Measurements from ENCODE around the gene RASA4B. TPM values are rescaled to one million over a fixed set of nuclear protein-coding genes. Genes with fewer than 3 reads are reported as not detected.
"Not testable (repeated sequence)": the region's sequence is repeated elsewhere in the genome, so short reads cannot be mapped to it uniquely, and the experiment has no call there.

RASA4B gene
- total RNA-seq, 1 donor from 2014 or later: 22.6 TPM

GRCh38 chr7:102459221-102459844, 58.2 kb downstream of the RASA4B start:
- TF ChIP-seq CTCF (IDR thresholded peaks at IDR 0.05): no peak
- no peaks in the 10 kb centered on the region for H3K9me3 ChIP-seq
- H3K27ac ChIP-seq: no peak overlapping the region
- DNase-seq: no peak
- no peak for ATAC-seq
- H3K27me3 ChIP-seq (ENCODE audit: low read depth): no peaks in the 10 kb centered on the region
- peaks cover 37% of the 10 kb centered on the region for H3K36me3 ChIP-seq
- H3K4me3 ChIP-seq: no peak overlapping the region
- H3K4me1 ChIP-seq: peaks cover 10% of the 10 kb centered on the region
- intact Hi-C loops (cut with DNase I): no loop called here

DNA sequence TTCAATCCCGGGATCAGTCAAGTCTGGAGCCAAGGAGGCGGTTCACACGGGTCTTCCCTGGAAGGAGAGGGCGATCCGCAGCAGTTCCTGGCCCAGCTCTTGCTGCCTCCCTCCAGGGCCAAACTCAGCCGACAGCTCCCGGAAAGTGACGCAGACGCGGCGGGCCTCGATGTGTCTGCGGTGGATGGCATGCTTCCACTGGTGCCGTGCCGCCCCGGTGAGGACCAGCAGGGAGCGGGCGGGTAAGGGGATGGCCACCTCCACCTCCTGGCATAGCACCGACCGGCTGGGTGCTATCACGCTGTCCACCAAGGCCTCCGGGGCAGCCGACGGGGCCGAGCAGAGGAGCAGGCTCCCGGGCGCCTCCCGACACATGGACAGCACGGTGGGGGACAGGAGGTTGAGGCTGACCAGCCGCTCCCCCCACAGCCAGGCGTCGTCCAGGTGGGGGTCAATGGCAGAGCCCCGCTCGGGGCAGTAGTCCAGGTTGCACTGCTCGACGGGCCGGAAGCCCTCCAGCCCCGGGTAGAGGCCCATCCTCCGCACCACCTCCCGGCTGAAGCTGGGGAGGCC, 60.1 kb downstream of the RASA4B start:
- H3K27ac ChIP-seq: no peak overlapping the region
- ATAC-seq (no peak), DNase-seq (no peak)
- intact Hi-C loops (cut with DNase I): no loop called here
- H3K36me3 ChIP-seq: peaks cover 37% of the 10 kb centered on the region
- no peaks in the 10 kb centered on the region for H3K9me3 ChIP-seq
- no peak overlapping the region for H3K4me3 ChIP-seq
- H3K4me1 ChIP-seq: no peaks in the 10 kb centered on the region
- H3K27me3 ChIP-seq (ENCODE audit: low read depth): no peaks in the 10 kb centered on the region
- no peak for TF ChIP-seq CTCF (IDR thresholded peaks at IDR 0.05)

GRCh38 chr7:102456327-102456726, 61.2 kb downstream of the RASA4B start:
- ATAC-seq: no peak
- intact Hi-C loops (cut with DNase I): no loop called here
- TF ChIP-seq CTCF (IDR thresholded peaks at IDR 0.05): no peak

DNA sequence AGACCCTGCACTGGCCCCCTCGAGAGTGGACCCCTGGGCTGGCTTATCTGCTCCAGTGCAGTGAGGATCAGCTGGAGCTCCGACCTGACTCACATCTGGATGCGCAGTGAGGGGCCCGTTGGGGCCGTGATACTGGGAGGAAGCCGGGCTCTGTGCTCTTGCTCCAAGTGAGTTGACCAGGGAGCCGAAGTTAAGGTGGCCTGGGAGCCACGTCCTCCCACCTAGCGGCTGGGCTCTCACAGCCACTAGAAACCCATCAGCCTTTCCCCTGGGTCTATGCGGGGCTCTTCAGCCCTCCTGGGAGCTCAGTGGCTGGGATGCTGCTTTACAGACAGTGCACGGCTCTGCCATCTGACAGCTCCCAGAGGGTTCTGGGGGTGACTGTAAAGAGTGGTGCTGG, 62.0 kb downstream of the RASA4B start:
- H3K9me3 ChIP-seq: no peaks in the 10 kb centered on the region
- H3K4me3 ChIP-seq: no peak overlapping the region
- no peak overlapping the region for H3K27ac ChIP-seq
- no peak for ATAC-seq
- no peak for DNase-seq
- H3K4me1 ChIP-seq: no peaks in the 10 kb centered on the region
- TF ChIP-seq CTCF (IDR thresholded peaks at IDR 0.05): no peak
- intact Hi-C loops (cut with DNase I): no loop called here
- H3K27me3 ChIP-seq (ENCODE audit: low read depth): no peaks in the 10 kb centered on the region
- H3K36me3 ChIP-seq: peaks cover 37% of the 10 kb centered on the region

More at GRCh38 chr7:102456327-102456726, 61.2 kb downstream of the RASA4B start:
- Histone ChIP-seq H3K36me3 (peaks cover 37% of the 10 kb centered on the region), H3K9me3 (no peaks in the 10 kb centered on the region), H3K4me1 (no peaks in the 10 kb centered on the region), H3K27ac (no peak overlapping the region), H3K4me3 (no peak overlapping the region), H3K27me3 (ENCODE audit: low read depth) (no peaks in the 10 kb centered on the region)
- no peak for DNase-seq

- H3K27ac ChIP-seq; ATAC-seq; H3K4me1 ChIP-seq; DNase-seq; intact Hi-C loops (cut with DNase I); H3K4me3 ChIP-seq; H3K9me3 ChIP-seq; H3K27me3 ChIP-seq (ENCODE audit: low read depth): not testable (repeated sequence)
- peaks cover 37% of the 10 kb centered on the region for H3K36me3 ChIP-seq
Measured at GRCh38 chr7:102454932-102455331, 62.6 kb downstream of the RASA4B start.

- Histone ChIP-seq H3K4me3 (no peak overlapping the region), H3K27ac (no peak overlapping the region), H3K27me3 (ENCODE audit: low read depth) (no peaks in the 10 kb centered on the region), H3K36me3 (peaks cover 36% of the 10 kb centered on the region), H3K9me3 (no peaks in the 10 kb centered on the region), H3K4me1 (no peaks in the 10 kb centered on the region)
- peak in 1 of 2 donors; percentile 19 for ATAC-seq
- no peak for TF ChIP-seq CTCF (IDR thresholded peaks at IDR 0.05)
- DNase-seq: no peak
- intact Hi-C loops (cut with DNase I): no loop called here
Measured at GRCh38 chr7:102454468-102454867, 63.1 kb downstream of the RASA4B start.

All from lower lobe of right lung (tissue), 2 donors.